ENCODE data around the gene TCF25.

GRCh38 chr16:89922884-89923639, 49.7 kb downstream of the TCF25 start, which contains the start of gene TUBB3:
- TF ChIP-seq CTCF (IDR thresholded peaks at IDR 0.05) (no peak), POLR2A (IDR thresholded peaks at IDR 0.05) (peak; percentile 58 to 70)

Data from uterus (tissue), 2 donors.